Cardiac muscle cell (in vitro differentiated cells and primary cell): Measurements from ENCODE around the gene TAPBP. TPM values are rescaled to one million over a fixed set of nuclear protein-coding genes. Genes with fewer than 3 reads are reported as not detected.

Experiments
- DNase-seq, 2 donors: peaks; one replicate each; pipeline versions ENCODE4 v3.0.0 to v3.0.0-alpha.2; 2010 to 2017; ENCODE audit warnings: low read depth in 1 of 2, low spot score in 1 of 2
- H3K27ac ChIP-seq: fragments of 200-600 bp; sonication (generic); 2 replicates; pipeline ENCODE4 v1.5.1; 2016
- H3K27me3 ChIP-seq: fragments of 200-600 bp; sonication (generic); 2 replicates; pipeline ENCODE4 v1.6.0; 2016; ENCODE audit warnings: control low read depth
- H3K36me3 ChIP-seq: fragments of 200-600 bp; sonication (generic); 2 replicates; pipeline ENCODE4 v1.5.1; 2016; ENCODE audit warnings: control low read depth
- H3K4me1 ChIP-seq: fragments of 200-600 bp; sonication (generic); 2 replicates; pipeline ENCODE4 v1.8.1; 2017; ENCODE audit warnings: low read depth, mild to moderate bottlenecking, mixed run types
- H3K4me3 ChIP-seq: fragments of 200-600 bp; sonication (generic); 2 replicates; pipeline ENCODE4 v1.5.1; 2016; ENCODE audit warnings: mild to moderate bottlenecking
- H3K9me3 ChIP-seq: fragments of 200-600 bp; sonication (generic); 2 replicates; pipeline ENCODE4 v1.5.1; 2017; ENCODE audit warnings: low read depth, mild to moderate bottlenecking, control low read depth
- CTCF ChIP-seq: IDR thresholded peaks from 2 replicates; pipeline ENCODE4 v1.5.1; 2012; ENCODE audit warnings: low read depth, mild to moderate bottlenecking, low read length
- polyA plus RNA-seq: library from polyadenylated mRNA; unstranded; fragments of >200 nt; fragmentation: Nextera tagmentation; extraction: Ambion mirVana; gene quantifications from 2 replicates; pipeline ENCODE4 v1.2.1, GENCODE V29; 2016
- total RNA-seq: library from RNA; depleted of rRNA; stranded (reverse); fragments of >200 nt; gene quantifications from 2 replicates; pipeline ENCODE4 v1.2.3, GENCODE V29; 2016

TAPBP gene
- total and polyA plus RNA-seq, 2 experiments from 2014 or later: 30.8 to 36.4 TPM

GRCh38 chr6:33259032-33259431 lies 54.8 kb downstream of the TAPBP start:
- Histone ChIP-seq H3K4me1 (no peaks in the 10 kb centered on the region), H3K36me3 (peaks cover 12% of the 10 kb centered on the region), H3K27me3 (no peaks in the 10 kb centered on the region), H3K9me3 (no peaks in the 10 kb centered on the region), H3K4me3 (no peak overlapping the region), H3K27ac (no peak overlapping the region)
- DNase-seq: no peak
- no peak for TF ChIP-seq CTCF

- Histone ChIP-seq H3K4me3 (no peak overlapping the region), H3K36me3 (no peaks in the 10 kb centered on the region), H3K9me3 (no peaks in the 10 kb centered on the region), H3K4me1 (no peaks in the 10 kb centered on the region), H3K27me3 (no peaks in the 10 kb centered on the region), H3K27ac (no peak overlapping the region)
- TF ChIP-seq CTCF: no peak
- no peak for DNase-seq
Observed at GRCh38 chr6:33254591-33254990, 59.3 kb downstream of the TAPBP start.

GRCh38 chr6:33252759-33253158 lies 61.1 kb downstream of the TAPBP start:
- H3K27me3 ChIP-seq: no peaks in the 10 kb centered on the region
- H3K9me3 ChIP-seq: no peaks in the 10 kb centered on the region
- H3K27ac ChIP-seq: no peak overlapping the region
- H3K36me3 ChIP-seq: no peaks in the 10 kb centered on the region
- no peak for TF ChIP-seq CTCF
- H3K4me3 ChIP-seq: no peak overlapping the region
- H3K4me1 ChIP-seq: no peaks in the 10 kb centered on the region
- DNase-seq: no peak

- no peaks in the 10 kb centered on the region for H3K9me3 ChIP-seq
- TF ChIP-seq CTCF: no peak
- no peak overlapping the region for H3K27ac ChIP-seq
- no peaks in the 10 kb centered on the region for H3K4me1 ChIP-seq
- H3K27me3 ChIP-seq: peaks cover 4% of the 10 kb centered on the region
- no peak for DNase-seq
- H3K36me3 ChIP-seq: no peaks in the 10 kb centered on the region
- H3K4me3 ChIP-seq: no peak overlapping the region
Observed at GRCh38 chr6:33251395-33252012, 62.4 kb downstream of the TAPBP start.

GRCh38 chr6:33250731-33251130 lies 63.1 kb downstream of the TAPBP start:
- no peak overlapping the region for H3K27ac ChIP-seq
- H3K4me1 ChIP-seq: no peaks in the 10 kb centered on the region

More at GRCh38 chr6:33250731-33251130, 63.1 kb downstream of the TAPBP start:
- TF ChIP-seq CTCF: no peak
- Histone ChIP-seq H3K36me3 (no peaks in the 10 kb centered on the region), H3K9me3 (no peaks in the 10 kb centered on the region), H3K27me3 (peaks cover 5% of the 10 kb centered on the region), H3K4me3 (no peak overlapping the region)
- DNase-seq: no peak
